Nephron progenitor cell (in vitro differentiated cells): Measurements from ENCODE around the gene ZDHHC8.

ENCODE experiments used
- DNase-seq: peaks from one replicate; pipeline ENCODE4 v3.0.0; 2021
- H3K27ac Mint-ChIP-seq: 2 replicates; pipeline ENCODE4 v1.8.0; 2021; ENCODE audit warnings: mild to moderate bottlenecking, moderate library complexity, mixed read lengths
- H3K27me3 Mint-ChIP-seq: 2 replicates; pipeline ENCODE4 v1.8.0; 2021; ENCODE audit warnings: mild to moderate bottlenecking, low read depth, mixed read lengths; ENCODE audit not compliant: poor library complexity
- H3K36me3 Mint-ChIP-seq: 2 replicates; pipeline ENCODE4 v1.8.0; 2021; ENCODE audit warnings: low read depth, mixed read lengths
- H3K4me1 Mint-ChIP-seq: 2 replicates; pipeline ENCODE4 v1.8.0; 2021; ENCODE audit warnings: mixed read lengths
- H3K4me3 Mint-ChIP-seq: 2 replicates; pipeline ENCODE4 v1.8.0; 2021; ENCODE audit warnings: mild to moderate bottlenecking, moderate library complexity, mixed read lengths
- H3K9me3 Mint-ChIP-seq: 2 replicates; pipeline ENCODE4 v1.8.0; 2021; ENCODE audit warnings: mild to moderate bottlenecking, moderate library complexity, mixed read lengths
- TF ChIP-seq, protein P1 (sequence below): fragments of 200-600 bp; sonication (generic); IDR thresholded peaks from 2 replicates; pipeline ENCODE4 v1.5.0; 2021; ENCODE audit warnings: antibody characterized with exemption

The ZDHHC8 gene

DNA sequence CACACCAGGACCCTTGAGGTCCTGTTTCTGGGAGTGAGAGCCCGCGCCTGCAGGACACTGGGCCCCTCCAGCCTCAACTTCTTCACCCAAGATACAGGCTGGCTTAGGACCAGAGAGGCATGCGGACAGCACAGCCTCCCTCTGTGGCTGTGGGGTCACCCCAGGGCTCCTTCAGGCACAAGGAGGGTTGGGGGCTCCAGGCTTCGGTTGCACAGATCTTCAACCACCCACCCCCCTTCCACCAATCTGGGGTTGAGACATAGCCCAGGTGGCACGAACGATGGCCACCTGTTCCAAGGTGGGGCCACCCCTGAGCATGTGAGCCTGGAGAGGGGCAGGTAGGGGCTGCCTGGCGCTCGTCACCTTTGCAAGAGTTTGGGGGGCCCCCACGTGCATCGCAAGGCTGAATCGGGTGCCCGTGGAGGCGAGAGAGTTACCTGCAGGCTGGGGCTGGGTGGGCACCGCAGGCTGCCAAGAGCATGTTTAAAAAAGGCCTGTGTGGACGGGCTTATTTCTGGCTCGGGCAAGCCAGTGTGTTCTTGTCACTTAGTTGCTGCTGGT is 1.2 kb downstream of the ZDHHC8 start:
- Mint-ChIP-seq H3K27me3 (peaks cover 10% of the 10 kb centered on the region), H3K4me1 (peaks cover 11% of the 10 kb centered on the region), H3K36me3 (peaks cover 5% of the 10 kb centered on the region), H3K4me3 (peak overlapping the region; percentile 71), H3K27ac (no peak overlapping the region), H3K9me3 (no peaks in the 10 kb centered on the region)
- DNase-seq, result no peak
- TF ChIP-seq, protein P1, sequence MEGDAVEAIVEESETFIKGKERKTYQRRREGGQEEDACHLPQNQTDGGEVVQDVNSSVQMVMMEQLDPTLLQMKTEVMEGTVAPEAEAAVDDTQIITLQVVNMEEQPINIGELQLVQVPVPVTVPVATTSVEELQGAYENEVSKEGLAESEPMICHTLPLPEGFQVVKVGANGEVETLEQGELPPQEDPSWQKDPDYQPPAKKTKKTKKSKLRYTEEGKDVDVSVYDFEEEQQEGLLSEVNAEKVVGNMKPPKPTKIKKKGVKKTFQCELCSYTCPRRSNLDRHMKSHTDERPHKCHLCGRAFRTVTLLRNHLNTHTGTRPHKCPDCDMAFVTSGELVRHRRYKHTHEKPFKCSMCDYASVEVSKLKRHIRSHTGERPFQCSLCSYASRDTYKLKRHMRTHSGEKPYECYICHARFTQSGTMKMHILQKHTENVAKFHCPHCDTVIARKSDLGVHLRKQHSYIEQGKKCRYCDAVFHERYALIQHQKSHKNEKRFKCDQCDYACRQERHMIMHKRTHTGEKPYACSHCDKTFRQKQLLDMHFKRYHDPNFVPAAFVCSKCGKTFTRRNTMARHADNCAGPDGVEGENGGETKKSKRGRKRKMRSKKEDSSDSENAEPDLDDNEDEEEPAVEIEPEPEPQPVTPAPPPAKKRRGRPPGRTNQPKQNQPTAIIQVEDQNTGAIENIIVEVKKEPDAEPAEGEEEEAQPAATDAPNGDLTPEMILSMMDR, result no peak

DNA sequence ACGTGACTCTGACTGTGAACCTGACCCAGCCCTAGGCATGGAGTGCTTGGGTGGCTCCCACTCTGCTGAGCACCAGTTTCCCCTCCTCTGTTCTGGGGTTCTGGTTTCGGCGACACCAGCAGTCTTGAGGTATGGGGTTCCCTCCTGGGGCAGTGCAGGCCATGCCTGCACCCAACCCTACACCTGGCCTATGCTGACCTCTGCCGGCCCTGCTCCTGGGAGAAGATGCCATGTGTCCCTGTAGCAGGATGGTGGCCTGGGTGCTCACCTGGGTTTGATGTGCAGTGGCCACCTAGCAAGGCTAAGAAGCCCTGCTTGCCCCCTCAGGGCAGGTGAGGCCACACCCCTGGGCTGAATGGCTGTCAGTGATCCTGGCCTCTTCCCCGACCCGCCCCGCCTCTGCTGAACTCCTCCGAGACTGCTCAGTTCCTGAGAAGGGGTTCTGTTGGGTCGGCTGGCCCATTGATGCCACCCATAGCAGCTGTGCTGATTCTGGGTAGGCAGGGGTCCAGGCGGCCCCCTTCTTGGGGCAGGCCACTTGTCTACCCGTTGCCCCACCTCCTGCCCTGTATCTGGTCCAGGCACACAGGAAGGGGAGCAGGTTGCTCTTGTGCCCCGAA is 2.4 kb downstream of the ZDHHC8 start:
- Mint-ChIP-seq H3K9me3 (no peaks in the 10 kb centered on the region), H3K4me1 (peaks cover 11% of the 10 kb centered on the region), H3K27ac (no peak overlapping the region), H3K27me3 (peaks cover 10% of the 10 kb centered on the region), H3K4me3 (peak overlapping the region; percentile 60), H3K36me3 (no peaks in the 10 kb centered on the region)
- DNase-seq, result no peak
- TF ChIP-seq, protein P1, result no peak

DNA sequence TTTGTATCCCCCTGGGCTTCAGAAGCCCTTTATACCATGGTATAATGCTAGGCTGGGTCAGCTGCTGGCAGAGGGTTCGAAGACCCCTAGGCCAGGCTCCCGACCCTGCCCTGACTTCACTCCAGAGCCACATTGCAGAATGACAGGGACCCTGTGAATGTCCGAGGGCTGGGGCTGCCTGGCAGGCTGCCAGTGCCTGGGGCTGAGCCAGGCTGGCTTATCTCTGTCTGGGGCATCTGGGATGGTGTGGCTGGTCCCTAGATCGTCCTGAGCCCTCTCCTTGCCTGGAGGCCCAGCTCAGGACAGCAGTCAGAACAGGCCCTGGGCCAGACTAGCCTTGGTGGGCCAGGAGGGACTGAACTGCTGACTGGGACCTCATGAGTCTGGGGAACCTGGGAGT is 3.7 kb downstream of the ZDHHC8 start:
- TF ChIP-seq, protein P1, result no peak
- Mint-ChIP-seq H3K4me1 (peaks cover 11% of the 10 kb centered on the region), H3K9me3 (no peaks in the 10 kb centered on the region), H3K27me3 (peaks cover 10% of the 10 kb centered on the region), H3K4me3 (no peak overlapping the region), H3K27ac (no peak overlapping the region), H3K36me3 (no peaks in the 10 kb centered on the region)
- no peak for DNase-seq

DNA sequence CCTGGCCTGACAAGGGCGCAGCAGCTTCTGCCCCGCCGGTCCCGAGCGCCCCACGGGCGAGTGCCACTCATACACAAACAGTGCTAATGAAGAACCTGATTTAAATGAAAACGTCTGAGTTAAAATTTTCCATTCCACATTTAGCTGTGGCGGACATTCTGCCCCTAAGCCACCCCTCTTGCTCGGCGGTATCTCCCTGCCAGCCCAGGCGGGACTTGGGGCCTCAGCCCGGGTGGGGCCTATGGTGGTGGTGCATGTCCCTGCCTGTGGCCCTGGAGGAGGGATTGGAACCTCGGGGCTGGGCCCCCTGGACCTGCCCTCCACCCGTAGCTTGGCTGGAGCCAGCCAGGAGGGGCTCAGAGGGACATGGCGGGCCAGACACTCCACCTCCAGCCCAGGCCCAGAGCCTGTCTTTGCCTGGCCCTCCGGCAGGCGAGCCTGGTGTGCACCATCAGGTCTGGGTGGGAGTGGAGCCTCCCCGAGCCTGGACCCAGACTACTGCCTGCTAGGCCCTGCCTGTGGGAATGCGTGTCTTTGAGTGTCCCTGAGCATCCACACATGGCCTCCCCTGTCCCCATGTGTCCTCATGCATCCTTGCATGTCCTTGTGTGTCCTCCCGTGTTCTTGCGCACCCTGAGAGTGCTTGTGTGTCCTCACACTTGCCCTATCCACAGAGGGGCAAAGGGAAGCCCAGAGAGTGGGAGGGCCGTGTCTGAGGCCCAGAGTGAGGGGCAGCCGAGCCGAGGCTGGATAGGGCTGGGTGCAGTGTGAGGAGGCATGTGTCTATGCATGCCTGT is 4.4 kb downstream of the ZDHHC8 start:
- H3K4me3 Mint-ChIP-seq, result no peak overlapping the region
- H3K4me1 Mint-ChIP-seq, result peaks cover 11% of the 10 kb centered on the region
- peaks cover 10% of the 10 kb centered on the region for H3K27me3 Mint-ChIP-seq
- TF ChIP-seq, protein P1, result no peak
- no peak for DNase-seq
- H3K27ac Mint-ChIP-seq, result no peak overlapping the region
- H3K9me3 Mint-ChIP-seq, result no peaks in the 10 kb centered on the region
- H3K36me3 Mint-ChIP-seq, result no peaks in the 10 kb centered on the region

DNA sequence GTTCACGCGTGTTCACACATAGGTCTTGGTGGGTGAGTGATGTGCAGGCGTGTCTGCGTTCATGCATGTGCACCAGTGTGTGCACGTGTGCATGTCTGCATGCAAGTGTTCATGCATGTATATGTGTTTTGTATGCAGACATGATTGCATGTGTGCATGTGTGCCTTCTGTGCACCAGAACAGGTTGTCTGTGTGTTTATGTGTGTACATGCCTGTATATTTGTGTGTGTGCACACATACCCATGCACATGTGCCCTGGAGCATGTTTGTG is 4.9 kb downstream of the ZDHHC8 start:
- H3K27ac Mint-ChIP-seq, result no peak overlapping the region
- DNase-seq, result no peak
- TF ChIP-seq, protein P1, result no peak
- H3K9me3 Mint-ChIP-seq, result no peaks in the 10 kb centered on the region
- H3K4me3 Mint-ChIP-seq, result no peak overlapping the region
- H3K27me3 Mint-ChIP-seq, result peaks cover 10% of the 10 kb centered on the region
- H3K36me3 Mint-ChIP-seq, result no peaks in the 10 kb centered on the region
- H3K4me1 Mint-ChIP-seq, result peaks cover 11% of the 10 kb centered on the region
